Sigmoid colon (tissue), 7 donors: ENCODE data around the gene PROX2. TPM values are rescaled to one million over a fixed set of nuclear protein-coding genes. Genes with fewer than 3 reads are reported as not detected.

Source experiments
- DNase-seq: peaks from one replicate; pipeline ENCODE4 v3.0.0-alpha.2; 2019
- H3K27ac ChIP-seq, 4 donors: fragments of 200-600 bp; sonication (generic); one replicate each; pipeline ENCODE4 v1.5.1; 2016 to 2019; ENCODE audit warnings: mild to moderate bottlenecking in 1 of 4
- H3K27me3 ChIP-seq, 3 donors: fragments of 200-600 bp; sonication (generic); one replicate each; pipeline ENCODE4 v1.5.1; 2019; ENCODE audit warnings: mild to moderate bottlenecking in 1 of 3
- H3K36me3 ChIP-seq, 4 donors: fragments of 200-600 bp; sonication (generic); one replicate each; pipeline ENCODE4 v1.5.1; 2016 to 2019
- H3K4me1 ChIP-seq, 4 donors: fragments of 200-600 bp; sonication (generic); one replicate each; pipeline ENCODE4 v1.5.1; 2017 to 2019
- H3K4me3 ChIP-seq, 4 donors: fragments of 200-600 bp; sonication (generic); one replicate each; pipeline ENCODE4 v1.5.1; 2017 to 2019; ENCODE audit warnings: mild to moderate bottlenecking in 2 of 4, moderate library complexity in 1 of 4
- H3K9me3 ChIP-seq, 4 donors: fragments of 200-600 bp in 3 of 4; sonication (generic) in 3 of 4; one replicate each; pipeline versions ENCODE4 v1.5.1 to v1.6.1; 2013 to 2019
- EP300 ChIP-seq, 4 donors: sonication (generic); formaldehyde crosslinking; IDR thresholded peaks; one replicate each; pipeline ENCODE4 v1.6.1; 2017; ENCODE audit warnings: antibody characterized with exemption in 4 of 4
- POLR2A ChIP-seq, 2 donors: fragments of 450-650 bp; IDR thresholded peaks; one replicate each; pipeline ENCODE4 v1.6.1; 2016; ENCODE audit warnings: antibody characterized with exemption in 2 of 2, mild to moderate bottlenecking in 2 of 2, moderate library complexity in 2 of 2
- POLR2AphosphoS5 ChIP-seq, 4 donors: sonication (generic); formaldehyde crosslinking; IDR thresholded peaks; one replicate each; pipeline ENCODE4 v1.6.1; 2017; ENCODE audit warnings: antibody characterized with exemption in 4 of 4
- WGBS, 2 donors: extraction: QIAGEN DNeasy Blood & Tissue Kit; methylation state at CpG; one replicate each; pipeline ENCODE4 v1.1.7; 2013; 5-methylcytosine and 5-hydroxymethylcytosine counted together
- intact Hi-C: fragments of 100-400 bp; cut with DNase I; formaldehyde crosslinking; loops from one replicate; pipeline ENCODE4 v1.15.1; 2023
- polyA plus RNA-seq, 3 donors: library from polyadenylated mRNA; stranded (reverse); fragments of 200-250 nt; gene quantifications; one replicate each; pipeline ENCODE4 v1.2.3, GENCODE V29; 2013
- total RNA-seq, 4 donors: library from RNA; depleted of rRNA; stranded (reverse); fragments of >200 nt; gene quantifications; one replicate each; pipeline ENCODE4 v1.1.0, GENCODE V29; 2016
- TF ChIP-seq, protein P1 (sequence below), 4 experiments: fragments of 450-650 bp in 3 of 4; fragments of 200-600 bp in 1 of 4; IDR thresholded peaks; one replicate each; pipeline ENCODE4 v1.5.1; 2016 to 2019; ENCODE audit warnings: antibody characterized with exemption in 4 of 4, mild to moderate bottlenecking in 3 of 4, moderate library complexity in 2 of 4
- donor health status: healthy with polysubstance abuse.
- donor health status: Bipolar disorder and iron deficiency.
- donor health status: healthy.

The PROX2 gene
- total and polyA plus RNA-seq, 7 donors, result 0.01 to 0.16 TPM; not detected in 5

DNA sequence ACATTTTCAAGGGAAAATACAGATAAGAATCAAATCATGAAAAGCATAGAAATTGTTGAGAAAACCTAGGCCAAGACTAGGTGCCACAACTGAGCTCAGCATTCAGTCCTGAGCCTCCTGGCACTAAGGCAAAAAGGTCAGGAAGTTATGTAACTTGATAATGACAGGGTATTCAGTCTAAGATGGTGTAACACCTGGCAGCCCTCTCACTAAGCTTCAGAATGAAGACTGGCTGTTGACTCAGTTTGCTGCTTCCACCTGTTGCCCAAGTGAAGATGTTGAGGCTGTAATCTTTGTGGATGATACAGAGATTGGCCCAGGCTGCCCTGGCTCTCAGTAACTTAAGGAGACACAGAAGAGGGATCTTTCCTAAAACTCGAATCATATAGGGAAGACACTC is 19.6 kb downstream of the PROX2 start:
- H3K27me3 ChIP-seq, result no peaks in the 10 kb centered on the region
- no peak overlapping the region for H3K27ac ChIP-seq
- no peak overlapping the region for H3K4me3 ChIP-seq
- 81 to 91% methylated on average over 1 of the region's 1 CpG for WGBS, 2 donors
- no peaks in the 10 kb centered on the region for H3K9me3 ChIP-seq
- H3K36me3 ChIP-seq, result no peaks in the 10 kb centered on the region
- no peak for DNase-seq
- H3K4me1 ChIP-seq, result peaks cover 0 to 30% (median 26%) of the 10 kb centered on the region in 4 donors
- intact Hi-C loops, result no loop called here
- TF ChIP-seq, protein P1, sequence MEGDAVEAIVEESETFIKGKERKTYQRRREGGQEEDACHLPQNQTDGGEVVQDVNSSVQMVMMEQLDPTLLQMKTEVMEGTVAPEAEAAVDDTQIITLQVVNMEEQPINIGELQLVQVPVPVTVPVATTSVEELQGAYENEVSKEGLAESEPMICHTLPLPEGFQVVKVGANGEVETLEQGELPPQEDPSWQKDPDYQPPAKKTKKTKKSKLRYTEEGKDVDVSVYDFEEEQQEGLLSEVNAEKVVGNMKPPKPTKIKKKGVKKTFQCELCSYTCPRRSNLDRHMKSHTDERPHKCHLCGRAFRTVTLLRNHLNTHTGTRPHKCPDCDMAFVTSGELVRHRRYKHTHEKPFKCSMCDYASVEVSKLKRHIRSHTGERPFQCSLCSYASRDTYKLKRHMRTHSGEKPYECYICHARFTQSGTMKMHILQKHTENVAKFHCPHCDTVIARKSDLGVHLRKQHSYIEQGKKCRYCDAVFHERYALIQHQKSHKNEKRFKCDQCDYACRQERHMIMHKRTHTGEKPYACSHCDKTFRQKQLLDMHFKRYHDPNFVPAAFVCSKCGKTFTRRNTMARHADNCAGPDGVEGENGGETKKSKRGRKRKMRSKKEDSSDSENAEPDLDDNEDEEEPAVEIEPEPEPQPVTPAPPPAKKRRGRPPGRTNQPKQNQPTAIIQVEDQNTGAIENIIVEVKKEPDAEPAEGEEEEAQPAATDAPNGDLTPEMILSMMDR (IDR thresholded peaks at IDR 0.05), result no peak
- TF ChIP-seq EP300 (IDR thresholded peaks at IDR 0.05) (no peak), POLR2AphosphoS5 (IDR thresholded peaks at IDR 0.05) (no peak), POLR2A (IDR thresholded peaks at IDR 0.05) (no peak)

DNA sequence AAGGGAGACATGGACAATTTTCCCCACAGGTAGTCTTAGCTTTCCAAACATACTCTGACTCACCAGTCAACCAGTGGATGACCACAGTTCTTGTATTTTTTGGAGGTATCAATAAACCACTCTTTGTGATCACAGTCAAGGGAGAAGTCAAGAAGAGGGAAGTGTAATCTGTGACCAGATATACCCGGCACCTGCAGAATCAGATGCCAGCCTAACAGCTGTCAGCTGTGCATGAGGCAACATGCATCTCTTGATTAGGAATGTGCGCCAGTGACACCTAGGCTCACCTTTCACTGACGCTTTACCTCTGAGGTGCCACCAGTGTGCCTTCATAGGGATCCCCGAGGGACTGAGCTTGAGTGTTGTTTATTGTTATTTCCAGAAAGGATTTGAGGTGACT is 20.0 kb downstream of the PROX2 start:
- WGBS, 2 donors, result 71 to 78% methylated on average over 4 of the region's 4 CpGs
- no peak for DNase-seq
- H3K4me3 ChIP-seq, result no peak overlapping the region
- H3K4me1 ChIP-seq, result peaks cover 0 to 27% (median 25%) of the 10 kb centered on the region in 4 donors
- intact Hi-C loops, result no loop called here
- no peak overlapping the region for H3K27ac ChIP-seq
- no peak for TF ChIP-seq POLR2A (IDR thresholded peaks at IDR 0.05)
- TF ChIP-seq EP300 (IDR thresholded peaks at IDR 0.05), result no peak
- TF ChIP-seq, protein P1 (IDR thresholded peaks at IDR 0.05), result no peak
- TF ChIP-seq POLR2AphosphoS5 (IDR thresholded peaks at IDR 0.05), result no peak
- no peaks in the 10 kb centered on the region for H3K9me3 ChIP-seq
- H3K27me3 ChIP-seq, result no peaks in the 10 kb centered on the region
- H3K36me3 ChIP-seq, result no peaks in the 10 kb centered on the region

DNA sequence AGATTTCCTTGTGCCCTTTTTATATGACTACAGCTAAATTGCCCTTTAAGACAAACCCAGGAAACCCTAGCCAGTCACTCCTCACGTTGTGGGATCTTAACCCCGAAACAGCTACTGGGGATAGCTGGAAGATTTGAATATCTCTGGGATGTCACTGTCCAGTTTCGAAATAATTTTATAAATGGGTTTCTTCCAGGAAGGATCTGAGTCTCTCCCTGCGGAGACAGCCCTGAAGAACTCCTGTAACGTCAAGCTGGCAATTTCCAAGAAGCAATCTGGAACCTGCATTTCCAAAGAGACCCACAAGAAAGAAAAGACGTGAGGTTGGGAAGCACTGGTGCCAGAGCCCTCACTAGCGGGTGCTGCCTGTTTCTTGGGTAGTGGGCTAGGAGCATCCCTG is 20.9 kb downstream of the PROX2 start:
- TF ChIP-seq, protein P1 (IDR thresholded peaks at IDR 0.05), result no peak
- TF ChIP-seq POLR2A (IDR thresholded peaks at IDR 0.05), result no peak
- no peak for TF ChIP-seq POLR2AphosphoS5 (IDR thresholded peaks at IDR 0.05)
- no peak for TF ChIP-seq EP300 (IDR thresholded peaks at IDR 0.05)
- Histone ChIP-seq H3K27ac (no peak overlapping the region), H3K36me3 (no peaks in the 10 kb centered on the region), H3K9me3 (no peaks in the 10 kb centered on the region), H3K27me3 (no peaks in the 10 kb centered on the region), H3K4me3 (no peak overlapping the region), H3K4me1 (peaks cover 0 to 21% (median 19%) of the 10 kb centered on the region in 4 donors)
- intact Hi-C loops, result no loop called here
- DNase-seq, result no peak
- 70 to 80% methylated on average over 7 of the region's 7 CpGs for WGBS, 2 donors

DNA sequence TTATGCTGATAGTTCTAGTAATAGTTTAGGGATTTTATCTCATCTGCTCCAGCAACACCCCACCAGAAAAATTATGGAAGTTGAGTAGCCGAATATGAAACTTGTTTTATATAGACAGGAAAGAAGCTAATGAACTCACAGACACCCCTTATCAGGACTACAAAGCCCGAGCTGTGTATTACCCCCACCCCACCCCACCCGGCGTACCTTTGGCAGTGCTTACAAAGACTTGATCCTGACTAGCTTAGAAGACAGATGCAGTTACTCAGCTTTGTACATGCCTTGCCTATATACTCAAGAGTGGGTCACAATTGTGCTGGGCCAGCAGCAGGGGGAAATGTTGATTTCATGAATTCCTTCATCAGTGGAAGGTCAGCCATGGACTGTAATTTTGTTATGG is 22.4 kb downstream of the PROX2 start:
- no peak for TF ChIP-seq POLR2AphosphoS5 (IDR thresholded peaks at IDR 0.05)
- peak overlapping the region in 3 of 4 donors; percentile 40 to 74 (median 56) for H3K27ac ChIP-seq
- no peak for DNase-seq
- WGBS, 2 donors, result 10 to 45% methylated on average over 4 of the region's 4 CpGs
- no peaks in the 10 kb centered on the region for H3K36me3 ChIP-seq
- H3K9me3 ChIP-seq, result no peaks in the 10 kb centered on the region
- no peaks in the 10 kb centered on the region for H3K27me3 ChIP-seq
- H3K4me1 ChIP-seq, result peaks cover 0 to 21% (median 19%) of the 10 kb centered on the region in 4 donors
- no peak overlapping the region for H3K4me3 ChIP-seq
- intact Hi-C loops, result no loop called here

DNA sequence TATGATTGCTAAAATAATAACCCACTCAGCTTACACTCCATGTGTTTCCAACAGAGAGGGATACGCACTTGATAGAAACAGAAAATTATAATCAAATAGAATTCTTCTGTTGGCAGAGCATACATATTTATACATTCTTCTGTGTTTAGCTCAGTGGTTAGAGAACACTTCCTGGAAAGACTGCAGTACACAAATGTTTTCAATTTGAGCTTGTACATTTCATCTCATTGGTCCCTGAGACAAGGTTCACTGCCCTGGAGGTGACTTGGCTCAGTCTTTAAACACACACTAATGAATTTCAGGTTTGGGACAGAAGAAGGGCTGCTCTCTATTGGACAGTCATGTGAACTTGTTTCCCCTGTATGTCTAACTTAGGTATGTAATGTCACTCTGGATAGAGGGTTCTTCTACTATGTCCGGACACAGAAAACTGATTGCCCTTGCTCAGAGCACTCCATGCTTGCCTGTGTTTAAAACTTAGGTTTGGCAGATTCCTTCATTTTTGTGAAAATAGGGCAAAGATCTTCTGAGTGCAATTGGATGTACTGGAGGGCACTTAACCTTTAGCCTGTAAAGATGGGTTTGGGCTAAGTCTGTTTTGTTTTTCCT is 22.9 kb downstream of the PROX2 start:
- no peaks in the 10 kb centered on the region for H3K36me3 ChIP-seq
- peak overlapping the region in 3 of 4 donors; percentile 40 to 74 (median 56) for H3K27ac ChIP-seq
- intact Hi-C loops, result no loop called here
- no peaks in the 10 kb centered on the region for H3K9me3 ChIP-seq
- no peaks in the 10 kb centered on the region for H3K27me3 ChIP-seq
- peaks cover 0 to 21% (median 19%) of the 10 kb centered on the region in 4 donors for H3K4me1 ChIP-seq
- no peak for DNase-seq
- WGBS, 2 donors, result 47 to 53% methylated on average over 2 of the region's 2 CpGs
- TF ChIP-seq POLR2AphosphoS5 (IDR thresholded peaks at IDR 0.05), result no peak
- TF ChIP-seq EP300 (IDR thresholded peaks at IDR 0.05), result no peak
- TF ChIP-seq, protein P1 (IDR thresholded peaks at IDR 0.05), result no peak
- TF ChIP-seq POLR2A (IDR thresholded peaks at IDR 0.05), result no peak
- H3K4me3 ChIP-seq, result no peak overlapping the region
